ENCODE data around the gene CCT6A. TPM values are rescaled to one million over a fixed set of nuclear protein-coding genes. Genes with fewer than 3 reads are reported as not detected.

CCT6A gene
- total and polyA plus RNA-seq, 9 of the 15 experiments (the other 6 are each of a cell fraction or from before 2014, with no cell fraction given), result 244 to 708 (median 387) TPM

- TF ChIP-seq E2F5 (CRISPR knock-in tag; IDR thresholded peaks at IDR 0.05), result no peak
- peak; percentile 93 for TF ChIP-seq NFYB (IDR thresholded peaks at IDR 0.05; ENCODE audit: extremely low read depth, insufficient read length)
- no peak for TF ChIP-seq LARP7 (IDR thresholded peaks at IDR 0.05)
- no peak for TF ChIP-seq RBM39 (optimal IDR thresholded peaks at IDR 0.05; ENCODE audit: low read depth, low read length)
- no peak for TF ChIP-seq TEAD4 (IDR thresholded peaks at IDR 0.05; ENCODE audit: low read length)
- no peak for TF ChIP-seq TEAD4 (CRISPR knock-in tag; IDR thresholded peaks at IDR 0.05; ENCODE audit: borderline replicate concordance)
- no peak for TF ChIP-seq ZNF778 (CRISPR knock-in tag; IDR thresholded peaks at IDR 0.05)
- no peak for TF ChIP-seq REST (IDR thresholded peaks at IDR 0.05; ENCODE audit: borderline replicate concordance)
- TF ChIP-seq REST (CRISPR knock-in tag; IDR thresholded peaks at IDR 0.05; ENCODE audit: low read depth), result no peak
- no peak for TF ChIP-seq ZNF239 (CRISPR knock-in tag; IDR thresholded peaks at IDR 0.05)
- no peak for TF ChIP-seq FOXJ3 (CRISPR knock-in tag; IDR thresholded peaks at IDR 0.05)
- no peak for TF ChIP-seq RUNX1 (IDR thresholded peaks at IDR 0.05; ENCODE audit: low read depth)
- TF ChIP-seq PPARD (CRISPR knock-in tag; IDR thresholded peaks at IDR 0.05), result no peak
- no peak for TF ChIP-seq SFPQ (IDR thresholded peaks at IDR 0.05; ENCODE audit: low read depth, low read length)
- 0 out of 2 replicates have a peak, but pooled peaks have one; percentile 54 for TF ChIP-seq ZNF717 (CRISPR knock-in tag; IDR thresholded peaks at IDR 0.05)
- no peak for TF ChIP-seq MAFF (IDR thresholded peaks at IDR 0.05; ENCODE audit: low read length)
- TF ChIP-seq KAT8 (IDR thresholded peaks at IDR 0.05; ENCODE audit: low read depth), result no peak
- no peak; the same call in 1 of the 2 replicates for TF ChIP-seq ZNF589 (CRISPR knock-in tag; IDR thresholded peaks at IDR 0.05; ENCODE audit: low read depth)
Observed at GRCh38 chr7:56106108-56107073, 54.8 kb downstream of the CCT6A start, which contains the start of gene CHCHD2 (continued).
